MM.1S (cell line): Measurements from ENCODE around the gene AGPAT2.

Experiments used
- DNase-seq: peaks from one replicate; pipeline ENCODE4 v3.0.0-alpha.2; 2015
- H2AFZ ChIP-seq: fragments of 300-600 bp; sonication (generic); 2 replicates; pipeline ENCODE4 v1.6.0; 2016; ENCODE audit warnings: antibody characterized with exemption, low read length
- H3F3A ChIP-seq: fragments of 300-600 bp; sonication (generic); 2 replicates; pipeline ENCODE4 v1.6.1; 2016; ENCODE audit warnings: mild to moderate bottlenecking, antibody characterized with exemption, low read length, moderate library complexity, mixed read lengths; ENCODE audit not compliant: insufficient read depth
- H3K27ac ChIP-seq: fragments of 300-600 bp; sonication (generic); 2 replicates; pipeline ENCODE4 v1.5.1; 2016; ENCODE audit warnings: mild to moderate bottlenecking, low read length
- H3K27me3 ChIP-seq: fragments of 300-600 bp; sonication (generic); replicated peaks from 2 replicates; pipeline ENCODE4 v1.6.0; 2016; ENCODE audit warnings: low read length; ENCODE audit not compliant: insufficient read depth
- H3K36me3 ChIP-seq: fragments of 300-600 bp; sonication (generic); replicated peaks from 2 replicates; pipeline ENCODE4 v1.6.1; 2016; ENCODE audit warnings: mild to moderate bottlenecking, low read length, mixed read lengths; ENCODE audit not compliant: insufficient read depth
- H3K4me1 ChIP-seq: fragments of 300-600 bp; sonication (generic); 2 replicates; pipeline ENCODE4 v1.6.1; 2016; ENCODE audit warnings: low read length, mixed read lengths
- H3K4me2 ChIP-seq: fragments of 300-600 bp; sonication (generic); 2 replicates; pipeline ENCODE4 v1.6.0; 2016; ENCODE audit warnings: low read depth, low read length
- H3K4me3 ChIP-seq: fragments of 300-600 bp; sonication (generic); 2 replicates; pipeline ENCODE4 v1.5.1; 2016; ENCODE audit warnings: low read length, mixed read lengths
- H3K79me2 ChIP-seq: fragments of 300-600 bp; sonication (generic); 2 replicates; pipeline ENCODE4 v1.6.1; 2016; ENCODE audit warnings: mixed run types, low read length, mixed read lengths
- H3K9ac ChIP-seq: fragments of 300-600 bp; sonication (generic); 2 replicates; pipeline ENCODE4 v1.6.1; 2016; ENCODE audit warnings: low read length, mixed read lengths
- H3K9me2 ChIP-seq: fragments of 300-600 bp; sonication (generic); replicated peaks from 2 replicates; pipeline ENCODE4 v1.6.1; 2016; ENCODE audit warnings: mild to moderate bottlenecking, low read length, mixed read lengths; ENCODE audit not compliant: insufficient read depth
- H3K9me3 ChIP-seq: fragments of 300-600 bp; sonication (generic); replicated peaks from 2 replicates; pipeline ENCODE4 v1.6.1; 2016; ENCODE audit warnings: mild to moderate bottlenecking, low read length, mixed read lengths; ENCODE audit not compliant: insufficient read depth
- H4K20me1 ChIP-seq: fragments of 300-600 bp; sonication (generic); 2 replicates; pipeline ENCODE4 v1.6.1; 2016; ENCODE audit warnings: mild to moderate bottlenecking, low read length, moderate library complexity, mixed read lengths; ENCODE audit not compliant: insufficient read depth
- CTCF ChIP-seq: fragments of 300-600 bp; sonication (generic); IDR thresholded peaks from 2 replicates; pipeline ENCODE4 v1.5.1; 2016; ENCODE audit warnings: antibody characterized with exemption, low read length, mixed read lengths
- EZH2 ChIP-seq: fragments of 300-600 bp; sonication (generic); optimal IDR thresholded peaks from 2 replicates; pipeline ENCODE3; 2017; ENCODE audit warnings: low read depth, mild to moderate bottlenecking, antibody characterized with exemption, low read length, mixed read lengths
- EZH2phosphoT487 ChIP-seq: fragments of 300-600 bp; sonication (generic); IDR thresholded peaks from 2 replicates; pipeline ENCODE4 v1.6.1; 2018; ENCODE audit warnings: antibody characterized with exemption, low read length

AGPAT2 gene

GRCh38 chr9:136697821-136698526 lies 10.7 kb upstream of the AGPAT2 start:
- H3K4me2 ChIP-seq: no peak overlapping the region

GRCh38 chr9:136697146-136697820 lies 10.0 kb upstream of the AGPAT2 start:
- Histone ChIP-seq H3K4me2 (no peak overlapping the region), H3K79me2 (no peaks in the 10 kb centered on the region), H3K4me1 (peaks cover 4% of the 10 kb centered on the region; the same call in 1 of the 2 replicates), H4K20me1 (no peaks in the 10 kb centered on the region), H3K9me3 (no peaks in the 10 kb centered on the region), H3K4me3 (no peak overlapping the region), H3K36me3 (no peaks in the 10 kb centered on the region), H3K27me3 (peaks cover 89% of the 10 kb centered on the region), H3K9ac (no peak overlapping the region), H2AFZ (no peak overlapping the region), H3K27ac (no peak overlapping the region), H3K9me2 (no peaks in the 10 kb centered on the region), H3F3A (no peaks in the 10 kb centered on the region)
- no peak for DNase-seq
- no peak for TF ChIP-seq EZH2phosphoT487
- no peak for TF ChIP-seq CTCF
- no peak for TF ChIP-seq EZH2

More at GRCh38 chr9:136697821-136698526, 10.7 kb upstream of the AGPAT2 start:
- no peaks in the 10 kb centered on the region for H3F3A ChIP-seq
- H3K9ac ChIP-seq: no peak overlapping the region
- H3K4me3 ChIP-seq: no peak overlapping the region
- H4K20me1 ChIP-seq: no peaks in the 10 kb centered on the region
- no peaks in the 10 kb centered on the region for H3K9me3 ChIP-seq
- DNase-seq: no peak
- no peaks in the 10 kb centered on the region for H3K9me2 ChIP-seq
- H3K79me2 ChIP-seq: no peaks in the 10 kb centered on the region
- no peak overlapping the region for H3K27ac ChIP-seq
- H2AFZ ChIP-seq: no peak overlapping the region
- TF ChIP-seq EZH2: no peak
- TF ChIP-seq EZH2phosphoT487: no peak
- no peak for TF ChIP-seq CTCF
- H3K27me3 ChIP-seq: peaks cover 89% of the 10 kb centered on the region
- H3K4me1 ChIP-seq: peaks cover 4% of the 10 kb centered on the region; the same call in 1 of the 2 replicates
- no peaks in the 10 kb centered on the region for H3K36me3 ChIP-seq

GRCh38 chr9:136696502-136696901 lies 9.2 kb upstream of the AGPAT2 start:
- TF ChIP-seq EZH2phosphoT487: no peak
- no peak for TF ChIP-seq EZH2
- no peak for TF ChIP-seq CTCF
- Histone ChIP-seq H3K79me2 (no peaks in the 10 kb centered on the region), H3K9me3 (no peaks in the 10 kb centered on the region), H3K27me3 (peaks cover 91% of the 10 kb centered on the region), H3K9ac (no peak overlapping the region), H3K9me2 (no peaks in the 10 kb centered on the region), H3K4me1 (peaks cover under 1% of the 10 kb centered on the region; the same call in 1 of the 2 replicates), H4K20me1 (no peaks in the 10 kb centered on the region), H3K4me2 (no peak overlapping the region), H3K36me3 (no peaks in the 10 kb centered on the region), H3K27ac (no peak overlapping the region), H3F3A (no peaks in the 10 kb centered on the region), H3K4me3 (no peak overlapping the region), H2AFZ (no peak overlapping the region)
- DNase-seq: no peak
